ENCODE results near the gene RPS6KC1. TPM values are rescaled to one million over a fixed set of nuclear protein-coding genes. Genes with fewer than 3 reads are reported as not detected.
A peak's percentile ranks its signal among the peaks of the same experiment; 100 is the strongest.
"Not testable (repeated sequence)": the region's sequence is repeated elsewhere in the genome, so short reads cannot be mapped to it uniquely, and the experiment has no call there.

Gene RPS6KC1, protein sequence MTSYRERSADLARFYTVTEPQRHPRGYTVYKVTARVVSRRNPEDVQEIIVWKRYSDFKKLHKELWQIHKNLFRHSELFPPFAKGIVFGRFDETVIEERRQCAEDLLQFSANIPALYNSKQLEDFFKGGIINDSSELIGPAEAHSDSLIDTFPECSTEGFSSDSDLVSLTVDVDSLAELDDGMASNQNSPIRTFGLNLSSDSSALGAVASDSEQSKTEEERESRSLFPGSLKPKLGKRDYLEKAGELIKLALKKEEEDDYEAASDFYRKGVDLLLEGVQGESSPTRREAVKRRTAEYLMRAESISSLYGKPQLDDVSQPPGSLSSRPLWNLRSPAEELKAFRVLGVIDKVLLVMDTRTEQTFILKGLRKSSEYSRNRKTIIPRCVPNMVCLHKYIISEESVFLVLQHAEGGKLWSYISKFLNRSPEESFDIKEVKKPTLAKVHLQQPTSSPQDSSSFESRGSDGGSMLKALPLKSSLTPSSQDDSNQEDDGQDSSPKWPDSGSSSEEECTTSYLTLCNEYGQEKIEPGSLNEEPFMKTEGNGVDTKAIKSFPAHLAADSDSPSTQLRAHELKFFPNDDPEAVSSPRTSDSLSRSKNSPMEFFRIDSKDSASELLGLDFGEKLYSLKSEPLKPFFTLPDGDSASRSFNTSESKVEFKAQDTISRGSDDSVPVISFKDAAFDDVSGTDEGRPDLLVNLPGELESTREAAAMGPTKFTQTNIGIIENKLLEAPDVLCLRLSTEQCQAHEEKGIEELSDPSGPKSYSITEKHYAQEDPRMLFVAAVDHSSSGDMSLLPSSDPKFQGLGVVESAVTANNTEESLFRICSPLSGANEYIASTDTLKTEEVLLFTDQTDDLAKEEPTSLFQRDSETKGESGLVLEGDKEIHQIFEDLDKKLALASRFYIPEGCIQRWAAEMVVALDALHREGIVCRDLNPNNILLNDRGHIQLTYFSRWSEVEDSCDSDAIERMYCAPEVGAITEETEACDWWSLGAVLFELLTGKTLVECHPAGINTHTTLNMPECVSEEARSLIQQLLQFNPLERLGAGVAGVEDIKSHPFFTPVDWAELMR
- 7.6 TPM for polyA plus RNA-seq

DNA sequence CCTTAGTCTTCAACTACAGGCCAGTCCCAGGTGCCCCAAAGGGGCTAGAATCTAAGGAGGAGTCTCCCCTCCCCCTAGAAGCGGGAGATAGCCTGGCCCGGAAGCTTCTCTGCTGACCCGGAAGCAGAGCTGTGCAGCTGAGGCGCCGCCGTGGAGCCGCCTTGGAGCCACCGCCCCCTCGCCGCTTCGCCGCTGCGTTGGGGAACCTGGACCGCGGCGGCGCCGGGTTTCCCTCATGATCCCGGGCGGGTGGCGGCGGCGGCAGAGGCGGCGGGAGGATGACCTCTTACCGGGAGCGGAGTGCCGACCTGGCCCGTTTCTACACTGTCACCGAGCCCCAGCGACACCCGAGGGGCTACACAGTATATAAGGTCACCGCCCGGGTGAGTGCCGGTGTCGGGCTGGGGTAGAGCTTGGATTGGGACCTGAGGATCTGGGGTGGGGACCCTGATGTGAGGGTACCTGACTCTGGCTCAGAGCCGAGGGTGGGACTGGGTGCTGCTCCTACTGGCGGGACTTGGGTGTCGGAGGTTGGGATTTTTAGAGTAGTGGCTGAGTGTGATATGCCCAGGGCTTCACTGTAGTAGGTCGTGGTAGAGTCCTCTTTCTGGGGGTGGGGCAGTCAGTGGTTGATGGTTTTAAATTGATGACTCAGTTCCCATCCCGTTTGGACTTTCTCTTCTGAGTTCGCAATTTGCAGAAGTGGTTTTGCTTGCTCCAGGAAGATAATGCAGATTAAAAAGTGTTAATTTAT is at the start of gene RPS6KC1:
RPS6KC1 (plus strand) TSS at position 115 of the 754 bp plus-strand sequence; CDS start at position 279, 164 bp downstream.
- peak within 1 kb of the TSS; percentile 41 to 100 (median 92) for H3K27ac Mint-ChIP-seq
- H3K4me3 Mint-ChIP-seq, result peak within 1 kb of the TSS; percentile 90 to 99 (median 94)
- no peaks in the 10 kb centered on the region for H3K36me3 Mint-ChIP-seq
- H3K27me3 Mint-ChIP-seq, result peaks cover 13% of the 10 kb centered on the region
- H3K4me1 Mint-ChIP-seq, result peaks cover 7 to 22% (median 17%) of the 10 kb centered on the region in 3 donors
- H3K9me3 Mint-ChIP-seq, result peaks cover 2 to 10% (median 6%) of the 10 kb centered on the region in 3 donors

DNA sequence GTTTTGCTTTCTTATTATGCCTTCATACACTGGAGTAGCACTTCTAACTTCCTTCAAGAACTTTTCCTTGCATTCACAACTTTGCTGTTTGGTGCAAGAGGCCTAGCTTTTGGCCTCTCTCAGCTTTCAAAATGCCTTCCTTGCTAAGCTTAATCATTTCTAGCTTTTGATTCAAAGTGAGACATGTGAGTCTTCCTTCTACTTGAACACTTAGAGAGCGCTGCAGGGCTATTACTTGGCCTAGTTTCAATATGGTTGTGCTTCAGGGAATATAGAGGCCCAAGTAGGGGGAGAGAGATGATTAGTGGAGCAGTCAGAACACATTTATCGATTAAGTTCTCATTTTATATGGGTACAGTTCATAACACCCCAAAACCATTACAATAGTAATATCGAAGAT is 47.8 kb upstream of the RPS6KC1 start:
- Mint-ChIP-seq H3K4me3 (no peak overlapping the region), H3K36me3 (peaks cover 3% of the 10 kb centered on the region), H3K27ac (no peak overlapping the region), H3K4me1 (peaks cover 0 to 6% (median 3%) of the 10 kb centered on the region in 3 donors), H3K27me3 (no peaks in the 10 kb centered on the region), H3K9me3 (no peaks in the 10 kb centered on the region)

DNA sequence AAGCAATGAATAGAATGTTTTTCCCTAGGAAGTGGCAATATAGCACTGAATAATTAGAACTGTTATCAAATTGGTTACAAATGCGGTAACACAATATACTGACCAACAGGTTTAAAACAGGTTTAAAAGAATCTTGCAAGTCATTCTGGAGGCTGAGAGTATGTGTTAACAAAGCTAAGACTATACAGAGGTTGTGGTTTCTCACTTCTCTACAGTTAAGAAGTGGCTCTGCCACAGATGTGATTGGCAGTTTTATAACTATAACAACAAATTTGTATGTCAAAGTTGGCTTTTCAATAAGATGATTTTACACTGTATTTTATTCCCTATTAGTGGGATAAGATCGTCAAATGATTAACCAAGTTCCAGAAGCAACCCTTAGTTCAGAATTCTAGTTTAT is 42.5 kb upstream of the RPS6KC1 start:
- H3K36me3 Mint-ChIP-seq, result peaks cover 9% of the 10 kb centered on the region
- peak overlapping the region in 1 of 3 donors; percentile 11 for H3K27ac Mint-ChIP-seq
- no peaks in the 10 kb centered on the region for H3K27me3 Mint-ChIP-seq
- H3K4me3 Mint-ChIP-seq, result peak overlapping the region in 1 of 4 donors; percentile 9
- H3K9me3 Mint-ChIP-seq, result no peaks in the 10 kb centered on the region
- peaks cover 10 to 21% (median 11%) of the 10 kb centered on the region in 3 donors for H3K4me1 Mint-ChIP-seq

DNA sequence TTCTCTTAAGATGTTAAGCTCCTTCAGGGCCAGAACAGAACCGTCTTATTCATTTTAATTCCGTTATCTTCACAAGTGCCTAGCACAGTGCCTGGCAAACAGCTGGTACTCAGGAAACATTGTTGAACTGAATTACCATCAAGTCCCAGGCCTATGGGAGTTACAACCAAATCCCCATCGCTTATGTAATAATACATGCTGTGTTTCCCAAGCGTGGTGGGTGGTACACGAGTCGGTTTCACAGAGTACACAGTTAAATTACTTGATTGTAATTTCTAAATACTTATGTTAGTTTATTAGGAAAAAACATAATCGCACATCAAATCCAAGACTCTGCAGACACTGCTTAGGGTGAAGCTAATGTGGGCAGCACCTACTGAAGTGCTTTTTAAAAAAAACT is 36.4 kb upstream of the RPS6KC1 start:
- Mint-ChIP-seq H3K27me3 (no peaks in the 10 kb centered on the region), H3K9me3 (no peaks in the 10 kb centered on the region), H3K36me3 (peaks cover 5% of the 10 kb centered on the region), H3K27ac (peak overlapping the region; percentile 74 to 100 (median 98)), H3K4me1 (peaks cover 6 to 29% (median 25%) of the 10 kb centered on the region in 3 donors), H3K4me3 (peak overlapping the region; percentile 82 to 100 (median 99))

DNA sequence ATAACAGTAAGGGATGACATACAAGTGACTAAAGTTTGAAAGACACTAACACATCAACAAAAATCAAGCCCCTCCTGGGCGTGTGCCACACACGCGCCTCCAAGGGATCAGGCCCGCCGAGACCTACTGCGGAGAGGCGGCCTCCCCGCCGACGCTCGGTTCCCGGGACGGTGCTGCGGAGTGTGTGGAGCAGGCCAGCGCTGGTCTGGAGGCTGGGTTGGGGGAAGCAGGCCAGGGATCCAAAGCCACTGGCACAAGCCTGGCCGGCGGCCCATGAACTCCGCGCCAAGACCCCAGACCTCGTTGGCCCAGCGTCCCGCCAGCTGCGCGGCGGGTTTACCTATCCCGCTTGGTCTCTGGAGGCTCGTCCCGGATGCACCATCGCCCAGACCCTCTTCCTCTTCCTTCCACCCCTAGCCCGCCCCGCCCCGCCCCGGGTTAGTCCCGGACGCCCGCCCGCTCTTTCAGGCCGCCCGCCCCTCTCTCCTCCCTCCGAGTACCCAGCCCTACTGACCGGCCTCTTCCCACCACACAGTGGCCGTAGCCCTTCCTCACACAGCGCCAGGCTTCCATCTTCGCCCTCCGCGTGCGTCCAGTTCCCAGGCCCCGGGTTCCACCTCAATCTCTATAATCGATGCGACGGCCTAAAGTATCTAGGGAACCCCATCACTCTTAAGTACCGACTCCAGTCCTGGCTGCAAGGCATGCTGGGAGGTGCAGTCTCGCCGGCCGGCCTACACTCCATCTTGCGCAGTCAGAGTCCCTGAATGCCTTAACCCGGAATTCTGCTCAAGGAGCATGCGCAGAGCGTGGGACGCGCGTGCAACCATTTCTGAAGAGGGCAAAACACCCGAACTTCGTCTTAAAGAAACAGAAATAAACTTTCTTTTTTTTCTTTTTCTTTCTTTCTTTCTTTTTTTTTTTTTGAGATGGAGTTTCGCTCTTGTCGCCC is 35.7 kb upstream of the RPS6KC1 start, which contains the start of gene ANGEL2:
ANGEL2 (minus strand) TSS at position 769 of the 952 bp plus-strand sequence; CDS start at position 573, 196 bp downstream.
- peak within 1 kb of the TSS; percentile 74 to 100 (median 98) for H3K27ac Mint-ChIP-seq
- peaks cover 6 to 29% (median 25%) of the 10 kb centered on the region in 3 donors for H3K4me1 Mint-ChIP-seq
- no peaks in the 10 kb centered on the region for H3K9me3 Mint-ChIP-seq
- H3K4me3 Mint-ChIP-seq, result peak within 1 kb of the TSS; percentile 82 to 100 (median 99)
- peaks cover 5% of the 10 kb centered on the region for H3K36me3 Mint-ChIP-seq
- H3K27me3 Mint-ChIP-seq, result no peaks in the 10 kb centered on the region

DNA sequence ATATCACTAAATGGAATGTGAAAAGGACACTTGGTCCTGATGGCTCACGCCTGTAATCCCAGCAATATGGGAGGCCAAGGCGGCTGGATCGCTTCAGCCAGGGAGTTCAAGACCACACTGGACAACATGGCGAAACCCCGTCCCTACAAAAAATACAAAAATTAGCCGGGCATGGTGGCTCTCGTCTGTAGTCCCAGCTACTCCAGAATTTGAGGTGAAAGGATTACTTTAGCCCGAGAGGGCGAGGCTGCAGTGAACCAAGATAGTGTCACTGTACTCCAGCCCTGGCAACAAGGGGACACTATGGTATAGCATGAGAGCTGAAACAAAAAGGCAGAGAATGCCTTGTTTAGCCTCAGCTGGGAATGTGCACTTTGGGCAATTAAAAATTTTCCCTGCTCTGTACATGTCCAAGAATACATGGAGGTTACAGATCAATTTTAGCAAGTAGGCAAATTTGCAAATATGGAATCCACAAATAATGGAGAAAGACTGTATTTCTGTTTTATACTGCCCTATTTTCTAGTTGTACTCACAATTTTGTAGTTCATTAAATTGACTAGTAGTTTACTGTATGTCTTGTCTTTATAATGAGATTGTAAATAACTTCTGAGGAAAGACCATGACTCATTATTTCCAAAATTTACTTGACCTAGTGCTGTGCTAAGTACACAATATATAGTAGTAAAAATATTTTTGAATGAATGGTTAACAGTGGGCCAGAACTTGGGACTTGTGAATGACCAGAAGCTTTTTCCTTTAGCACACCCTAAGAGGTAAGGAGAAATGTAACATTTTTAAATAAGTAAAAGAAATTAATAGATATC is 33.4 kb upstream of the RPS6KC1 start:
- peak overlapping the region in 1 of 4 donors; percentile 17 for H3K4me3 Mint-ChIP-seq
- no peaks in the 10 kb centered on the region for H3K36me3 Mint-ChIP-seq
- H3K27ac Mint-ChIP-seq, result no peak overlapping the region
- no peaks in the 10 kb centered on the region for H3K27me3 Mint-ChIP-seq
- no peaks in the 10 kb centered on the region for H3K9me3 Mint-ChIP-seq
- peaks cover 6 to 18% (median 17%) of the 10 kb centered on the region in 3 donors for H3K4me1 Mint-ChIP-seq

DNA sequence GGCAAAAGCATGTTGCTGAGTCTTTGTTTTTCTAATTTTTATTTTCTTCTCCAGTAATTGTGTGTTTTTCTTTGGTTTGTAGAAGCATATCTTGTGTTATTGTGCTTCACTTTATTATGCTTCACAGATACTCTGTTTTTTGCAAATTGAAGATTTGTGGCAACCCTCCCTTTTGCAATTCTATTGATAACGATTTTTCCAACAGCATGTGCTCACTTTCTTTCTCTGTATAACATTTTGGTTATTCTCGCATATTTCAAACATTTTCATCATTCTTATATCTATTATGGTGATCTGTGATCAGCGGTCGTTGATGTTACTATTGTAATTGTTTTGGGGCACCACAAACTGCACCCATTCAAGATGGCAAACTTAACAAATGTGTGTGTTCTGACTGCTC is 31.6 kb upstream of the RPS6KC1 start:
- Mint-ChIP-seq H3K27me3 (no peaks in the 10 kb centered on the region), H3K9me3 (no peaks in the 10 kb centered on the region), H3K4me3 (no peak overlapping the region), H3K36me3 (no peaks in the 10 kb centered on the region), H3K4me1 (peaks cover 0 to 8% (median 6%) of the 10 kb centered on the region in 3 donors), H3K27ac (no peak overlapping the region)

DNA sequence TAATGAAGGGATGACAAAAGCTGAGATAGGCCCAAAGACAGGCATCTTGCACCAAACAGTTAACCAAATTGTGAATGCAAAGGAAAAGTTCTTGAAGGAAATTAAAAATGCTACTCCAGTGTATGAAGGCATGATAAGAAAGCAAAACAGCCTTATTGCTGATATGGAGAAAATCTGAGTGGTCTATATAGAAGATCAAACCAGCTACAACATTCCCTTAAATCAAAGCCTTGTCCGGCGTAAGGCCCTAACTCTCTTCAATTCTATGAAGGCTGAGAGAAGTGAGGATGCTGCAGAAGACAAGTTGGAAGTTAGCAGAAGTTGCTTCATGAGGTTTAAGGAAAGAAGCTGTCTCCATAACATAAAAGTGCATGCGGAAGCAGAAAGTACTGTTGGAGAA is 31.0 kb upstream of the RPS6KC1 start:
- Mint-ChIP-seq H3K27ac (peak overlapping the region in 1 of 3 donors; percentile 63), H3K27me3 (no peaks in the 10 kb centered on the region), H3K9me3 (peaks cover 0 to under 1% (median 0%) of the 10 kb centered on the region in 3 donors), H3K4me3 (no peak overlapping the region), H3K36me3 (peaks cover under 1% of the 10 kb centered on the region), H3K4me1 (peaks cover 0 to 4% (median 2%) of the 10 kb centered on the region in 3 donors)

DNA sequence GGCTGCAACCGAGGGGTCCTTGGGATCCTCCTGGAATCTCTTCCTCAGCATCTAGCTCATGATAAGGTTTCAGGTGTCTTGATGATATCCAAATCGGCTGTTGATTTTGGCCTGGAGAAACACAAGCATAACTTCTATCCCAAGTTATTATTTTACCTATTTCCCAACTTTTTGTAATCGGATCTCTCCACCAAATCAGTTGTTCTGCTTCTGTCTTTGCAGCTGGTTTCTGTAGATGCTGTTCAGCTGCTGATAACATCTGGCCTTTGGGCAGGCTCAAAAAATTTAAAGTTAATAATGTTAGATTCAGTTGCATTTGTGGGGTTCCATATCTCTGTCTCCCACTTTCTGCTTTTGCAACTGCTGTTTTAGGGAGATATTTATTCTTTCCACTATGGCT is 24.0 kb upstream of the RPS6KC1 start:
- not testable (repeated sequence) for H3K4me1 Mint-ChIP-seq, H3K4me3 Mint-ChIP-seq, H3K36me3 Mint-ChIP-seq, H3K27ac Mint-ChIP-seq
- H3K9me3 Mint-ChIP-seq, result peaks cover 0 to 10% (median 5%) of the 10 kb centered on the region in 3 donors
- peaks cover 21% of the 10 kb centered on the region for H3K27me3 Mint-ChIP-seq

DNA sequence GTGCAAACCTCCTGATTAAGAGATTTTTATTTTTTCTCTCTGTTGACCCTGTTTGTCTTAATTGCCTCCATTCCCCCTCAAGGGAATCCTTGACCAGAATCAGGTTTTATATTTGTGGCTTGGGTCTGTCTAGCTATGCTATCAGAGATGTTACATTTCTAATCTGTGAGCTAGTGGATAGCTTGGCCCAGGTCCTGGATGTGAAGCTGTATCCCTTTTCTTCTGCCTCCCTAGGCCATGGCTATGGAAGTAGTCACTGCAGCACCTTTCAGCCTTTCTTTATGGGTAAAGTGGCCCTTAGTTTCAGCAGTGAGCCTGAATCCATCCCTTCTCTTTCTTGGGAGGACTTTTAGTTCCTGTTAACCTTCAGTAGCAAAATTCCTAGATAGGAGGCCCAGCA is 18.4 kb upstream of the RPS6KC1 start:
- peaks cover 1% of the 10 kb centered on the region for H3K36me3 Mint-ChIP-seq

DNA sequence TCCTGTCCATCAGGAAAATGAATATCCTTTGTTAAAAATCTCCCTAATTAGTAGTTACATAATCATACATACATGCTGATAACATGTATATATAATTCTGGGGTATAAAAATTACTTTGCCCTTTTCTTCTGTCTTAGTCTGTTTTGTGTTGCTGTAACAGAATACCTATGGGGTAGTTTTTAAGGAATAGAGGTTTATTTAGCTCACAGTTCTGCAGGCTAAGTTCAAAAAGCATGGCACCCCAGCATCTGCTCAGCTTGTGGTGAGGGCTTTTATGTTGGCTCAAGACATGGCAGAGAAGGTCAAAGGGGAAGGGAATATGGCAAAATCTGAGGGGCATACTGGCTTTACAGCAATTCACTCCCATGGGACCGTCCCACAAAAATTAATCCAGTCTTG is 16.3 kb upstream of the RPS6KC1 start:
- Mint-ChIP-seq H3K27me3 (peaks cover 10% of the 10 kb centered on the region), H3K4me3 (no peak overlapping the region), H3K9me3 (no peaks in the 10 kb centered on the region), H3K36me3 (peaks cover 1% of the 10 kb centered on the region), H3K4me1 (no peaks in the 10 kb centered on the region), H3K27ac (no peak overlapping the region)

More for the DNA sequence above, 18.4 kb upstream of the RPS6KC1 start:
- Mint-ChIP-seq H3K4me1 (no peaks in the 10 kb centered on the region), H3K4me3 (no peak overlapping the region), H3K27ac (no peak overlapping the region), H3K9me3 (no peaks in the 10 kb centered on the region), H3K27me3 (peaks cover 11% of the 10 kb centered on the region)

DNA sequence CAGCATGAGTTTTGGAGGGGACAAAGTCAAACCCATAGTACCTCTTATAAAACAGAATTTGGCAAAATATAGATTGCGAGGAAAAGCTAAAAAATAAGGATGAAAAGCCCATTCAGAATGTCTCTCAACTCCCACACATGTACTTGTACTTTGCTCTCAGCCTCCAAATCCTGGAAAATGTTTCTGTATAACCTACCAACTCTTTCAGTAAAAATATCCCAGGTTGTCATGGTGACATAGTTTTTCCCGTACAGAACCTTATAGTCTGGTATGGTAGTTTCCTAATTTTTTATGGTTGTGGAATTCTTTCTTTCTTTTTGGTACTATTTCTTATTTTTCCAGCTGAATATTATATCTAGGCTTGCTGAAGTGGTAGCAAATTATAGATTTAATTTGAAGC is 15.5 kb upstream of the RPS6KC1 start:
- no peaks in the 10 kb centered on the region for H3K4me1 Mint-ChIP-seq
- peaks cover 1% of the 10 kb centered on the region for H3K36me3 Mint-ChIP-seq
- H3K27me3 Mint-ChIP-seq, result peaks cover 4% of the 10 kb centered on the region
- H3K27ac Mint-ChIP-seq, result no peak overlapping the region
- no peak overlapping the region for H3K4me3 Mint-ChIP-seq
- no peaks in the 10 kb centered on the region for H3K9me3 Mint-ChIP-seq

DNA sequence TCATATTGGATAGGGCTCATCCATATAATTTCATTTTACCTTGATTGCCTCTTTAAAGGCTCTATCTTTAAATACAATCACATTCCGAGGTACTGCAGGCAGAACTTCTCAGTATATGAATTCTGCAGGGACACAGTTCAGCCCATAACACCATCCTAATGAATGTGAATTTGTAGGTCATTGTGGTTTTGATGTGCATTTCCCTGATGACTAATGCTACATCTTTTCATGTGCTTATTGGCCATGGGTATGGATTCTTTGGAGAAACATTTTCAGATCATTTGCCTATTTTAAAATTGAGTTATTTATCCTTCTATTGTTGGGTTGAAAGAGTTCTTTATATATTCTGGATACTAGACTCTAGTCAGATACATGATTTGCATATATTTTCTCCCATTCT is 9.6 kb upstream of the RPS6KC1 start:
- no peaks in the 10 kb centered on the region for H3K9me3 Mint-ChIP-seq
- H3K4me3 Mint-ChIP-seq, result no peak overlapping the region
- no peaks in the 10 kb centered on the region for H3K27me3 Mint-ChIP-seq
- no peaks in the 10 kb centered on the region for H3K4me1 Mint-ChIP-seq
- no peaks in the 10 kb centered on the region for H3K36me3 Mint-ChIP-seq
- H3K27ac Mint-ChIP-seq, result no peak overlapping the region

All from IgD-negative memory B cell (primary cell).